ENCODE results near the gene KSR1.

The KSR1 gene

DNA sequence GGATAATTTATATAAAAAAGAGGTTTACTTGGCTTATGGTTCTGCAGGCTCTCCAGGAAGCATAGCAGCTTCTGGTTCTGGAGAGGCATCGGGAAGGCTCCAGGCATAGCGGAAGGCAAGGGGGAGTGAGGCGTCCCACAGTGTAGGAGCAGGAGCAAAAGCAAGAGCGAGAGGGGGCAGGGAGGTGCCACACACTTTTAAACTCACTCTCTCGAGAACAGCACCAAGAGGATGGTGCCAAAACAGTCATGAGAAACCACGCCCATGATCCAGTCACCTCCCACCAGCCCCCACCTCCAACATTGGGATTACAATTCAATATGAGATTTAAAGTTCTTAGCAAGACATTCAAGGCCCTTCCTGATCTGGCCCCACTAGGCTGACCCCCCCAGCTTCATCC is 124.8 kb downstream of the KSR1 start:
- TF ChIP-seq, protein P1, sequence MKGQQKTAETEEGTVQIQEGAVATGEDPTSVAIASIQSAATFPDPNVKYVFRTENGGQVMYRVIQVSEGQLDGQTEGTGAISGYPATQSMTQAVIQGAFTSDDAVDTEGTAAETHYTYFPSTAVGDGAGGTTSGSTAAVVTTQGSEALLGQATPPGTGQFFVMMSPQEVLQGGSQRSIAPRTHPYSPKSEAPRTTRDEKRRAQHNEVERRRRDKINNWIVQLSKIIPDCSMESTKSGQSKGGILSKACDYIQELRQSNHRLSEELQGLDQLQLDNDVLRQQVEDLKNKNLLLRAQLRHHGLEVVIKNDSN (IDR thresholded peaks at IDR 0.05) = no peak
- TF ChIP-seq CREB1 (IDR thresholded peaks at IDR 0.05; ENCODE audit: low read depth) (no peak), EP300 (IDR thresholded peaks at IDR 0.05; ENCODE audit: borderline replicate concordance) (no peak), TAF1 (IDR thresholded peaks at IDR 0.05; ENCODE audit: low read depth) (no peak), EGR1 (IDR thresholded peaks at IDR 0.05) (no peak), RAD21 (IDR thresholded peaks at IDR 0.05; ENCODE audit: low read depth) (no peak), YY1 (IDR thresholded peaks at IDR 0.05; ENCODE audit: low read depth) (no peak), ZBTB7A (IDR thresholded peaks at IDR 0.05; ENCODE audit: low read depth) (no peak), TCF12 (IDR thresholded peaks at IDR 0.05; ENCODE audit: low read depth) (no peak), FOXM1 (IDR thresholded peaks at IDR 0.05; ENCODE audit: borderline replicate concordance, low read depth) (no peak), NFIC (IDR thresholded peaks at IDR 0.05) (no peak), TEAD4 (IDR thresholded peaks at IDR 0.05) (no peak)
- TF ChIP-seq, protein P2, sequence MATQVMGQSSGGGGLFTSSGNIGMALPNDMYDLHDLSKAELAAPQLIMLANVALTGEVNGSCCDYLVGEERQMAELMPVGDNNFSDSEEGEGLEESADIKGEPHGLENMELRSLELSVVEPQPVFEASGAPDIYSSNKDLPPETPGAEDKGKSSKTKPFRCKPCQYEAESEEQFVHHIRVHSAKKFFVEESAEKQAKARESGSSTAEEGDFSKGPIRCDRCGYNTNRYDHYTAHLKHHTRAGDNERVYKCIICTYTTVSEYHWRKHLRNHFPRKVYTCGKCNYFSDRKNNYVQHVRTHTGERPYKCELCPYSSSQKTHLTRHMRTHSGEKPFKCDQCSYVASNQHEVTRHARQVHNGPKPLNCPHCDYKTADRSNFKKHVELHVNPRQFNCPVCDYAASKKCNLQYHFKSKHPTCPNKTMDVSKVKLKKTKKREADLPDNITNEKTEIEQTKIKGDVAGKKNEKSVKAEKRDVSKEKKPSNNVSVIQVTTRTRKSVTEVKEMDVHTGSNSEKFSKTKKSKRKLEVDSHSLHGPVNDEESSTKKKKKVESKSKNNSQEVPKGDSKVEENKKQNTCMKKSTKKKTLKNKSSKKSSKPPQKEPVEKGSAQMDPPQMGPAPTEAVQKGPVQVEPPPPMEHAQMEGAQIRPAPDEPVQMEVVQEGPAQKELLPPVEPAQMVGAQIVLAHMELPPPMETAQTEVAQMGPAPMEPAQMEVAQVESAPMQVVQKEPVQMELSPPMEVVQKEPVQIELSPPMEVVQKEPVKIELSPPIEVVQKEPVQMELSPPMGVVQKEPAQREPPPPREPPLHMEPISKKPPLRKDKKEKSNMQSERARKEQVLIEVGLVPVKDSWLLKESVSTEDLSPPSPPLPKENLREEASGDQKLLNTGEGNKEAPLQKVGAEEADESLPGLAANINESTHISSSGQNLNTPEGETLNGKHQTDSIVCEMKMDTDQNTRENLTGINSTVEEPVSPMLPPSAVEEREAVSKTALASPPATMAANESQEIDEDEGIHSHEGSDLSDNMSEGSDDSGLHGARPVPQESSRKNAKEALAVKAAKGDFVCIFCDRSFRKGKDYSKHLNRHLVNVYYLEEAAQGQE (IDR thresholded peaks at IDR 0.05; ENCODE audit: low read depth) = no peak
- TF ChIP-seq, protein P3, sequence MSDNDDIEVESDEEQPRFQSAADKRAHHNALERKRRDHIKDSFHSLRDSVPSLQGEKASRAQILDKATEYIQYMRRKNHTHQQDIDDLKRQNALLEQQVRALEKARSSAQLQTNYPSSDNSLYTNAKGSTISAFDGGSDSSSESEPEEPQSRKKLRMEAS (IDR thresholded peaks at IDR 0.05) = no peak

DNA sequence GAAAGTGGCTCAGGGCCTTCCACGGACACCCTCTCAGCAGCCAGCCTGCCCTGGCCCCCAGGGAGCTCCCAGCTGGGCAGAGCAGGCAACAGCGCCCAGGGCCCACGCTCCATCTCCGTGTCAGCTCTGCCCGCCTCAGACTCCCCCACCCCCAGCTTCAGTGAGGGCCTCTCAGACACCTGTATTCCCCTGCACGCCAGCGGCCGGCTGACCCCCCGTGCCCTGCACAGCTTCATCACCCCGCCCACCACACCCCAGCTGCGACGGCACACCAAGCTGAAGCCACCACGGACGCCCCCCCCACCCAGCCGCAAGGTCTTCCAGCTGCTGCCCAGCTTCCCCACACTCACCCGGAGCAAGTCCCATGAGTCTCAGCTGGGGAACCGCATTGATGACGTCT is 126.4 kb downstream of the KSR1 start:
- TF ChIP-seq YY1 (IDR thresholded peaks at IDR 0.05; ENCODE audit: low read depth) (no peak), ZBTB7A (IDR thresholded peaks at IDR 0.05; ENCODE audit: low read depth) (no peak), EP300 (IDR thresholded peaks at IDR 0.05; ENCODE audit: borderline replicate concordance) (no peak), CEBPB (IDR thresholded peaks at IDR 0.05) (no peak), TCF12 (IDR thresholded peaks at IDR 0.05; ENCODE audit: low read depth) (no peak), TEAD4 (IDR thresholded peaks at IDR 0.05) (no peak), NFIC (IDR thresholded peaks at IDR 0.05) (no peak), TAF1 (IDR thresholded peaks at IDR 0.05; ENCODE audit: low read depth) (no peak), CREB1 (IDR thresholded peaks at IDR 0.05; ENCODE audit: low read depth) (no peak), RAD21 (IDR thresholded peaks at IDR 0.05; ENCODE audit: low read depth) (no peak), FOXM1 (IDR thresholded peaks at IDR 0.05; ENCODE audit: borderline replicate concordance, low read depth) (no peak), EGR1 (IDR thresholded peaks at IDR 0.05) (no peak)
- TF ChIP-seq, protein P3 (IDR thresholded peaks at IDR 0.05) = no peak
- TF ChIP-seq, protein P2 (IDR thresholded peaks at IDR 0.05; ENCODE audit: low read depth) = no peak
- TF ChIP-seq, protein P1 (IDR thresholded peaks at IDR 0.05) = no peak

DNA sequence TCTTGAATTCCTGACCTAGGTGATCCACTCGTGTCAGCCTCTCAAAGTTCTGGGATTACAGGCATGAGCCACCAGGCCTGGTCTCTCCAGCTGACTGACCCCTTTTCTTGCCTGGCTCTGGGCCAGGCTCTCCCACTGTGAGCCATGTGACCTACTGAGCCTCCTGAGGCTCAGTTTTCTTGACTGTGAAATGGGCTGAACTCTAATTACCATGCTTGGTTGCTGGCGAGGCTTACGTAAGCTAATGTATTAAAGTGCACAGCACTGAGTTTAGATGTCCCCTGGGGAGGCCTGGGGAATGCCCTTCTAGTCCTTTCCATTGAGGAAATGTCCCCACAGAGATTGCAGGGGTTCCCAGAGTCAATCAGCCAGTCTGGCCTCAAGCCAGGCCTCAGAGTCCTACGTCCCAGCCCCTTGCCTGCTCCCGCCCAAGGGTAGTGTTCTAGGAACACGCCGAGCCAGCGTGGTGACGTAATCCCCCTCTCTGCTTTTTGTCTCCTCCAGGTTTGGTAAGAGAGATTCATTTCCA is 129.0 kb downstream of the KSR1 start:
- TF ChIP-seq ZBTB7A (IDR thresholded peaks at IDR 0.05; ENCODE audit: low read depth) = no peak
- no peak for TF ChIP-seq TEAD4 (IDR thresholded peaks at IDR 0.05)
- TF ChIP-seq, protein P1 (IDR thresholded peaks at IDR 0.05) = no peak
- no peak for TF ChIP-seq FOXM1 (IDR thresholded peaks at IDR 0.05; ENCODE audit: borderline replicate concordance, low read depth)
- no peak for TF ChIP-seq NFIC (IDR thresholded peaks at IDR 0.05)
- no peak for TF ChIP-seq TCF12 (IDR thresholded peaks at IDR 0.05; ENCODE audit: low read depth)
- TF ChIP-seq YY1 (IDR thresholded peaks at IDR 0.05; ENCODE audit: low read depth) = no peak
- TF ChIP-seq TAF1 (IDR thresholded peaks at IDR 0.05; ENCODE audit: low read depth) = no peak
- TF ChIP-seq, protein P2 (IDR thresholded peaks at IDR 0.05; ENCODE audit: low read depth) = no peak
- no peak for TF ChIP-seq EP300 (IDR thresholded peaks at IDR 0.05; ENCODE audit: borderline replicate concordance)

DNA sequence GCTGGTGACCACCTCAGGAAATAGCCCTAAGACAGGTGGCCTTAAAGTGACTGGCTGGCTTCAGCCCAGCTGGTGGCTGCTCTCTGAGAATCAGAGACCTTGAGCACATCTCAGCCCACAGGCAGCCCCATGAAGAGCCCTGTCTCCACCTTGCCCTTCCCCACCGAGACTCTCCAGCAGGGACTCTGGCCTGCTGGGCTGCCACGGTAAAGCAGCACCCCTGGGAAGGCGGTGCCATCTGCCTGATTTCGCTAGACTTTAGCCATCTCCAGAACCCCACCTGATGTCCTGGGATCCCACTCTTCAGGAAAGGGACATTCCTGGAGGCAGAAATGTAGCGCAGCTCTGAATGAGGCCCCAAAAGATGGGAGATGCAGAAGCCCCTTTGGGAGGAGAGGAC is 129.5 kb downstream of the KSR1 start:
- no peak for TF ChIP-seq FOXM1 (IDR thresholded peaks at IDR 0.05; ENCODE audit: borderline replicate concordance, low read depth)
- no peak for TF ChIP-seq TEAD4 (IDR thresholded peaks at IDR 0.05)
- no peak for TF ChIP-seq CEBPB (IDR thresholded peaks at IDR 0.05)
